WTC11 (cell line): Measurements from ENCODE around the gene ARHGAP45. TPM values are rescaled to one million over a fixed set of nuclear protein-coding genes. Genes with fewer than 3 reads are reported as not detected.

Experiments
- ATAC-seq: fragments of 200-7000 bp; cut with Tn5 transposase; 2 replicates; pipeline ENCODE4 v1.10.0; 2021; ENCODE audit warnings: mild to moderate bottlenecking, moderate library complexity
- CTCF ChIA-PET: fragments of 300-600 bp; sonication (Branson Sonifier 250); formaldehyde crosslinking; loops from one replicate; lab custom pipeline; 2021; ENCODE audit warnings: antibody characterized with exemption; lab: Charles Lee
- POLR2A ChIA-PET: fragments of 350-600 bp; sonication (Branson Sonifier 250); formaldehyde crosslinking; loops from one replicate; lab custom pipeline; 2021; ENCODE audit warnings: antibody characterized with exemption; lab: Charles Lee
- DNase-seq: peaks from one replicate; pipeline ENCODE4 v3.0.0; 2021; ENCODE audit warnings: low spot score
- H3K27ac Mint-ChIP-seq: 2 replicates; pipeline ENCODE4 v1.8.0; 2021; ENCODE audit warnings: mixed read lengths
- H3K27me3 Mint-ChIP-seq: 2 replicates; pipeline ENCODE4 v1.8.0; 2021; ENCODE audit warnings: low read depth, mild to moderate bottlenecking, moderate library complexity, mixed read lengths
- H3K36me3 Mint-ChIP-seq: 2 replicates; pipeline ENCODE4 v1.8.0; 2021; ENCODE audit warnings: mixed read lengths
- H3K4me1 Mint-ChIP-seq: 2 replicates; pipeline ENCODE4 v1.8.0; 2022; ENCODE audit warnings: mixed read lengths
- H3K4me3 Mint-ChIP-seq: 2 replicates; pipeline ENCODE4 v1.8.0; 2021; ENCODE audit warnings: mild to moderate bottlenecking, moderate library complexity, mixed read lengths
- H3K9me3 Mint-ChIP-seq: 2 replicates; pipeline ENCODE4 v1.8.0; 2021; ENCODE audit warnings: mixed read lengths
- HMGXB4 ChIP-seq: sonication (generic); formaldehyde crosslinking; IDR thresholded peaks from 2 replicates; pipeline ENCODE4 v1.8.1; 2023; ENCODE audit warnings: mild to moderate bottlenecking, moderate library complexity, missing genetic modification reagents
- PRDM15 ChIP-seq: sonication (generic); formaldehyde crosslinking; IDR thresholded peaks from 2 replicates; pipeline ENCODE4 v1.8.0; 2022; ENCODE audit warnings: missing genetic modification reagents
- RELA ChIP-seq: sonication (generic); formaldehyde crosslinking; IDR thresholded peaks from 2 replicates; pipeline ENCODE4 v1.8.1; 2022; ENCODE audit warnings: missing genetic modification reagents, mild to moderate bottlenecking, borderline replicate concordance
- SP1 ChIP-seq: sonication (generic); formaldehyde crosslinking; conservative IDR thresholded peaks from 2 replicates; pipeline ENCODE4 v1.8.1; 2022; ENCODE audit warnings: missing genetic modification reagents
- USF1 ChIP-seq: sonication (generic); formaldehyde crosslinking; IDR thresholded peaks from 2 replicates; pipeline ENCODE4 v1.8.0; 2022; ENCODE audit warnings: mild to moderate bottlenecking, missing genetic modification reagents
- USF2 ChIP-seq: sonication (generic); formaldehyde crosslinking; IDR thresholded peaks from 2 replicates; pipeline ENCODE4 v1.8.1; 2023; ENCODE audit warnings: mild to moderate bottlenecking, missing genetic modification reagents, moderate library complexity
- ZNF512 ChIP-seq: sonication (generic); formaldehyde crosslinking; IDR thresholded peaks from 2 replicates; pipeline ENCODE4 v1.8.1; 2022; ENCODE audit warnings: missing genetic modification reagents, borderline replicate concordance
- total RNA-seq: library from RNA; stranded (reverse); gene quantifications from 3 replicates; pipeline ENCODE4 v1.2.3, GENCODE V29; 2021

Gene ARHGAP45
- total RNA-seq, 1 experiment from 2014 or later, result 40.9 TPM

- peaks cover 8% of the 10 kb centered on the region; the same call in 1 of the 2 replicates for H3K36me3 Mint-ChIP-seq
- ChIA-PET CTCF (interaction anchor here (0.5 to 4.8 kb wide), 27 partner anchors 10 to 283 kb away, joined by 3 to 109 read pairs (median 6); partner anchors contain the start of genes ABCA7, ARHGAP45, ATP5F1D and CNN2), POLR2A (interaction anchor here (0.5 to 2.4 kb wide), 16 partner anchors 11 to 333 kb away, joined by 3 to 22 read pairs (median 4); partner anchors contain the start of genes ABCA7, ARHGAP45, CIRBP and CNN2)
- H3K27me3 Mint-ChIP-seq, result no peaks in the 10 kb centered on the region
- H3K27ac Mint-ChIP-seq, result no peak overlapping the region; the same call in 1 of the 2 replicates
- no peak for TF ChIP-seq RELA (CRISPR knock-in tag)
- 0 out of 2 replicates have a peak, but pooled peaks have one; percentile 10 for TF ChIP-seq PRDM15
- H3K9me3 Mint-ChIP-seq, result no peaks in the 10 kb centered on the region
- no peak for ATAC-seq
- peak; percentile 46 for DNase-seq
- H3K4me3 Mint-ChIP-seq, result peak overlapping the region; percentile 36
- no peaks in the 10 kb centered on the region; the same call in 1 of the 2 replicates for H3K4me1 Mint-ChIP-seq
Measured at GRCh38 chr19:1081301-1082164, 14.6 kb downstream of the ARHGAP45 start.

- ChIA-PET CTCF (interaction anchor here (0.8 to 4.8 kb wide), 25 partner anchors 11 to 284 kb away, joined by 3 to 109 read pairs (median 5); partner anchors contain the start of genes ABCA7, ARHGAP45, ATP5F1D and CNN2), POLR2A (interaction anchor here (0.6 to 2.4 kb wide), 17 partner anchors 11 to 332 kb away, joined by 3 to 22 read pairs (median 4); partner anchors contain the start of genes ABCA7, ARHGAP45, CIRBP and CNN2)
- ATAC-seq (peak; percentile 83), DNase-seq (peak; percentile 99)
- H3K36me3 Mint-ChIP-seq, result peaks cover 8% of the 10 kb centered on the region; the same call in 1 of the 2 replicates
- no peaks in the 10 kb centered on the region; the same call in 1 of the 2 replicates for H3K4me1 Mint-ChIP-seq
- no peaks in the 10 kb centered on the region for H3K9me3 Mint-ChIP-seq
- H3K27ac Mint-ChIP-seq, result peak overlapping the region; percentile 90
- H3K27me3 Mint-ChIP-seq, result no peaks in the 10 kb centered on the region
- TF ChIP-seq HMGXB4 (no peak), USF2 (CRISPR knock-in tag) (peak; percentile 57), USF1 (CRISPR knock-in tag) (peak; percentile 63), ZNF512 (no peak), SP1 (CRISPR knock-in tag) (peak; percentile 53; the same call in 1 of the 2 replicates)
- peak overlapping the region; percentile 67 for H3K4me3 Mint-ChIP-seq
Measured at GRCh38 chr19:1082165-1082927, 15.4 kb downstream of the ARHGAP45 start.
